Chondrocyte (in vitro differentiated cells): Measurements from ENCODE around the gene JAG1. TPM values are rescaled to one million over a fixed set of nuclear protein-coding genes. Genes with fewer than 3 reads are reported as not detected.
"Not testable (repeated sequence)": the region's sequence is repeated elsewhere in the genome, so short reads cannot be mapped to it uniquely, and the experiment has no call there.

ENCODE experiments used
- DNase-seq: peaks from one replicate; pipeline ENCODE4 v3.0.0; 2021; ENCODE audit warnings: mixed read lengths, low spot score
- H3K27ac Mint-ChIP-seq: one replicate; pipeline ENCODE4 v1.8.0; 2021; ENCODE audit warnings: mild to moderate bottlenecking, moderate library complexity, mixed read lengths; ENCODE audit not compliant: unreplicated experiment
- H3K27me3 Mint-ChIP-seq: 2 replicates; pipeline ENCODE4 v1.8.0; 2021; ENCODE audit warnings: low read depth, mixed read lengths
- H3K36me3 Mint-ChIP-seq: 2 replicates; pipeline ENCODE4 v1.8.0; 2021; ENCODE audit warnings: low read depth, mixed read lengths
- H3K4me1 Mint-ChIP-seq: 2 replicates; pipeline ENCODE4 v1.8.0; 2021; ENCODE audit warnings: low read depth, mild to moderate bottlenecking, mixed read lengths
- H3K4me3 Mint-ChIP-seq: one replicate; pipeline ENCODE4 v1.8.0; 2021; ENCODE audit warnings: mild to moderate bottlenecking, moderate library complexity, mixed read lengths; ENCODE audit not compliant: unreplicated experiment
- H3K9me3 Mint-ChIP-seq: 2 replicates; pipeline ENCODE4 v1.8.0; 2021; ENCODE audit warnings: low read depth, mixed read lengths
- total RNA-seq: library from RNA; stranded (reverse); gene quantifications from 3 replicates; pipeline ENCODE4 v1.2.1, GENCODE V29; 2021
- TF ChIP-seq, protein P1 (sequence below): fragments of 200-600 bp; sonication (generic); IDR thresholded peaks from 2 replicates; pipeline ENCODE4 v1.5.0; 2021; ENCODE audit warnings: antibody characterized with exemption, mild to moderate bottlenecking, moderate library complexity

The JAG1 gene
- total RNA-seq, 1 donor from 2014 or later, result 510 TPM

GRCh38 chr20:10595985-10596384 is 77.8 kb downstream of the JAG1 start:
- Mint-ChIP-seq H3K27me3 (no peaks in the 10 kb centered on the region), H3K4me3 (no peak overlapping the region), H3K4me1 (peaks cover 76% of the 10 kb centered on the region), H3K9me3 (peaks cover 6% of the 10 kb centered on the region), H3K36me3 (peaks cover 2% of the 10 kb centered on the region), H3K27ac (peak overlapping the region; percentile 91)
- DNase-seq, result no peak
- TF ChIP-seq, protein P1, sequence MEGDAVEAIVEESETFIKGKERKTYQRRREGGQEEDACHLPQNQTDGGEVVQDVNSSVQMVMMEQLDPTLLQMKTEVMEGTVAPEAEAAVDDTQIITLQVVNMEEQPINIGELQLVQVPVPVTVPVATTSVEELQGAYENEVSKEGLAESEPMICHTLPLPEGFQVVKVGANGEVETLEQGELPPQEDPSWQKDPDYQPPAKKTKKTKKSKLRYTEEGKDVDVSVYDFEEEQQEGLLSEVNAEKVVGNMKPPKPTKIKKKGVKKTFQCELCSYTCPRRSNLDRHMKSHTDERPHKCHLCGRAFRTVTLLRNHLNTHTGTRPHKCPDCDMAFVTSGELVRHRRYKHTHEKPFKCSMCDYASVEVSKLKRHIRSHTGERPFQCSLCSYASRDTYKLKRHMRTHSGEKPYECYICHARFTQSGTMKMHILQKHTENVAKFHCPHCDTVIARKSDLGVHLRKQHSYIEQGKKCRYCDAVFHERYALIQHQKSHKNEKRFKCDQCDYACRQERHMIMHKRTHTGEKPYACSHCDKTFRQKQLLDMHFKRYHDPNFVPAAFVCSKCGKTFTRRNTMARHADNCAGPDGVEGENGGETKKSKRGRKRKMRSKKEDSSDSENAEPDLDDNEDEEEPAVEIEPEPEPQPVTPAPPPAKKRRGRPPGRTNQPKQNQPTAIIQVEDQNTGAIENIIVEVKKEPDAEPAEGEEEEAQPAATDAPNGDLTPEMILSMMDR, result no peak

- TF ChIP-seq, protein P1, result no peak
- H3K9me3 Mint-ChIP-seq, result peaks cover 6% of the 10 kb centered on the region
- DNase-seq, result no peak
- peak overlapping the region; percentile 26 for H3K4me3 Mint-ChIP-seq
- peaks cover 2% of the 10 kb centered on the region for H3K36me3 Mint-ChIP-seq
- no peaks in the 10 kb centered on the region for H3K27me3 Mint-ChIP-seq
- peaks cover 84% of the 10 kb centered on the region for H3K4me1 Mint-ChIP-seq
- peak overlapping the region; percentile 91 for H3K27ac Mint-ChIP-seq
Measured at GRCh38 chr20:10595266-10595665, 78.5 kb downstream of the JAG1 start.

- Mint-ChIP-seq H3K36me3 (peaks cover 2% of the 10 kb centered on the region), H3K4me3 (no peak overlapping the region), H3K9me3 (peaks cover 6% of the 10 kb centered on the region), H3K4me1 (peaks cover 91% of the 10 kb centered on the region), H3K27me3 (no peaks in the 10 kb centered on the region), H3K27ac (peak overlapping the region; percentile 91)
- DNase-seq, result no peak
- TF ChIP-seq, protein P1, result no peak
Measured at GRCh38 chr20:10594296-10594868, 79.4 kb downstream of the JAG1 start.

DNA sequence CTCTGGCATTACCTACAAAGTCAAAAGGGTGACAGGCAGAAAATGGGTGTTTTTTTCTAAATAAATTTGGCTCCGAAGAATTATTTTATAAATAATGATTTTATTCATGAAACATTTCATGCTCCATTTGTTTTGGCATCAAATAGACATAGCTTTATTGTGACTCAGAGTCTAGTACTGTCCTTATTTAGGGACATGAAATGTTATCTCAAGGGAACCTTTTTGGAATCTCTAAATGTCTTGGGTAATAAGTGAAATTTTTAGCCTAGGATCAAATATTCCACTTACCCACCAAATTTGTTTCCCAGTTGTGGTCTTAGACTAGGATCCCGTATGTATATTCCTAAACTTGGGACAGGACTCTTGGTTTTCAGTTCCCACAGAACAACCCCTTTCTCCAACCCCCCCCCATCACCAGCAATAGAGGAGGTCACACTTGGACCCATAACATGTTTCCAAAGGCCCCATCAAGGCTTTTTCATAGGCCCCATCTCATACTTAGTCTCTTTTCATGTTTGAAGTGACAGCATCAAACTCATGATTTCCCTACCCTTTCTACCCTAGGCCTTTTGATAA is 81.8 kb downstream of the JAG1 start:
- TF ChIP-seq, protein P1, result no peak

DNA sequence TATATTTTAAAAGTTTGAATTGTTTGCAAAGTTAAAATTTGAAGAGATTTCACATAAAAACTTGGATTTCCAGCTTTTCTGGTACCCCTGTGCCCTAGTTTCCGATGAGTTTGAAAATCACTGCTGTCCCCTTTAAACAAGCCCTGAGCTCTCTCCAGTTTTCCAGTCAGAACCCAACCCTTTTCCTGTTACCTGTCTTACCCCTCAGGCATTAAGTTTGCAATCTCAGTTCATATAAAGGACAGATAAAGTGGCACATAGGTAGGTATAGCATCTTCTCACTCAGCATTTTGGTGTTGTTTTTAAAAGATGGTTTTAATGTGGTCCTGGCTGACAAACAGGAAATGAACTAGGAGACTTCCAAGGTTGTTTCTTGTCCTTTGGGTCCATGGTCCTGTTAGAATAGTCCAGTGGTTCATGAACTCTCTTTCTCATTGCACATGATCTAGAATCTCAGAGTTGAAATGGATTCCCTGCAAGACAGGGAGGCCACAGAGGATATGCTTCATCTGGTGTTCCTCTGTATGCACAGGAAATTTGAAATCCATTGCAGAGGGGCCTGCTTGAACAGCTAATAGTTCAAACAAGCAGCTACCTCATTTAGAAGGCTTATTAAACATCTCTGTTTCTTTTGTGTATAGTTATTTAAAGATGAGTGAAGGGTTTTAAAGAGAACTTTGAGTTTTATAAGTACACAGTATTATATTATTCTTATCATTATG is 82.7 kb downstream of the JAG1 start:
- H3K27ac Mint-ChIP-seq, result peak overlapping the region; percentile 91

More for the DNA sequence above, 81.8 kb downstream of the JAG1 start:
- Mint-ChIP-seq H3K27me3 (no peaks in the 10 kb centered on the region), H3K4me3 (no peak overlapping the region), H3K4me1 (peaks cover 80% of the 10 kb centered on the region), H3K27ac (peak overlapping the region; percentile 91), H3K9me3 (peaks cover 4% of the 10 kb centered on the region), H3K36me3 (peaks cover under 1% of the 10 kb centered on the region)
- no peak for DNase-seq

DNA sequence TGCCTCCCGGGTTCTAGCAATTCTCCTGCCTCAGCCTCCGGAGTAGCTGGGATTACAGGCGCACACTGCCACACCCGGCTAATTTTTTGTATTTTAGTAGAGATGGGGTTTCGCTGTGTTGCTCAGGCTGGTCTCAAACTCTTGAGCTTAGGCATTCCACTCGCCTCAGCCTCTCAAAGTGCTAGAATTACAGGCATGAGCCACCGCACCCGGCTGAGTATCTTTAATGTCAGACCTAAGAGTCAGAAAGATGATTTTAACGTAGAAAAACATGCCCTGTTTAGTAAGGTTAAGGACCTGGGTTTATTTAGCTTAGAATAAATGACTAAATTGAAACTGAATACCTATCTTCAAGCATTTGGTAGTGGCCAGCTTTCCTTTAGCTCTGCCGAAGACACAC is 83.4 kb downstream of the JAG1 start:
- DNase-seq, H3K36me3 Mint-ChIP-seq, H3K4me3 Mint-ChIP-seq, H3K27me3 Mint-ChIP-seq, H3K9me3 Mint-ChIP-seq: not testable (repeated sequence)
- H3K4me1 Mint-ChIP-seq, result peaks cover 75% of the 10 kb centered on the region
- peak overlapping the region; percentile 91 for H3K27ac Mint-ChIP-seq

More for the DNA sequence above, 82.7 kb downstream of the JAG1 start:
- no peak overlapping the region for H3K4me3 Mint-ChIP-seq
- H3K36me3 Mint-ChIP-seq, result peaks cover 2% of the 10 kb centered on the region
- H3K4me1 Mint-ChIP-seq, result peaks cover 77% of the 10 kb centered on the region
- TF ChIP-seq, protein P1, result no peak
- no peak for DNase-seq
- no peaks in the 10 kb centered on the region for H3K27me3 Mint-ChIP-seq
- peaks cover 4% of the 10 kb centered on the region for H3K9me3 Mint-ChIP-seq
